Calu3 (cell line): ENCODE data around the gene RAB37. TPM values are rescaled to one million over a fixed set of nuclear protein-coding genes. Genes with fewer than 3 reads are reported as not detected.

Source experiments
- BruUV-seq: library from RNA; stranded (reverse); fragments of 400-500 nt; replicated peaks from 2 replicates; lab custom pipeline; 2021; lab: Mats Ljungman, UMichigan
- CTCF ChIA-PET: fragments of 300-600 bp; sonication (Branson Sonifier 250); formaldehyde crosslinking; loops from one replicate; lab custom pipeline; 2022; ENCODE audit warnings: antibody characterized with exemption; lab: Charles Lee
- DNase-seq: peaks from one replicate; pipeline ENCODE4 v3.0.0; 2022
- H3K27ac Mint-ChIP-seq: one replicate; pipeline ENCODE4 v1.8.0; 2022; ENCODE audit warnings: mixed read lengths; ENCODE audit not compliant: unreplicated experiment
- H3K27me3 Mint-ChIP-seq: one replicate; pipeline ENCODE4 v1.8.0; 2022; ENCODE audit warnings: mixed read lengths; ENCODE audit not compliant: unreplicated experiment
- H3K36me3 Mint-ChIP-seq: one replicate; pipeline ENCODE4 v1.8.0; 2022; ENCODE audit warnings: mild to moderate bottlenecking, moderate library complexity, mixed read lengths; ENCODE audit not compliant: insufficient read depth, unreplicated experiment
- H3K4me1 Mint-ChIP-seq: one replicate; pipeline ENCODE4 v1.8.0; 2022; ENCODE audit warnings: mild to moderate bottlenecking, low read depth, mixed read lengths; ENCODE audit not compliant: unreplicated experiment
- H3K4me3 Mint-ChIP-seq: one replicate; pipeline ENCODE4 v1.8.0; 2022; ENCODE audit warnings: mild to moderate bottlenecking, low read depth, moderate library complexity, mixed read lengths; ENCODE audit not compliant: unreplicated experiment
- H3K9me3 Mint-ChIP-seq: one replicate; pipeline ENCODE4 v1.8.0; 2022; ENCODE audit warnings: low read depth, mixed read lengths; ENCODE audit not compliant: unreplicated experiment
- CTCF ChIP-seq: fragments of 200-600 bp; IDR thresholded peaks from one replicate; pipeline ENCODE4 v1.8.0; 2022; ENCODE audit warnings: antibody characterized with exemption; ENCODE audit not compliant: unreplicated experiment
- intact Hi-C: fragments of 100-400 bp; cut with micrococcal nuclease; formaldehyde crosslinking; loops from one replicate; pipeline ENCODE4 v1.10.0; 2022; ENCODE audit not compliant: unreplicated experiment
- total RNA-seq: library from RNA; stranded (reverse); gene quantifications from 2 replicates; pipeline ENCODE4 v1.2.3, GENCODE V29; 2022

The RAB37 gene
- total RNA-seq, 1 experiment from 2014 or later, result 0.21 TPM

GRCh38 chr17:74699236-74699635, 37.8 kb upstream of the RAB37 start:
- H3K4me1 Mint-ChIP-seq, result no peaks in the 10 kb centered on the region
- DNase-seq, result no peak
- no peaks in the 10 kb centered on the region for H3K9me3 Mint-ChIP-seq
- no peak overlapping the region for H3K27ac Mint-ChIP-seq
- no TSS peak for BruUV-seq
- no peak overlapping the region for H3K4me3 Mint-ChIP-seq
- CTCF ChIA-PET, result no interaction called here
- TF ChIP-seq CTCF, result no peak
- intact Hi-C loops, result no loop called here
- H3K27me3 Mint-ChIP-seq, result peaks cover 100% of the 10 kb centered on the region
- no peaks in the 10 kb centered on the region for H3K36me3 Mint-ChIP-seq

DNA sequence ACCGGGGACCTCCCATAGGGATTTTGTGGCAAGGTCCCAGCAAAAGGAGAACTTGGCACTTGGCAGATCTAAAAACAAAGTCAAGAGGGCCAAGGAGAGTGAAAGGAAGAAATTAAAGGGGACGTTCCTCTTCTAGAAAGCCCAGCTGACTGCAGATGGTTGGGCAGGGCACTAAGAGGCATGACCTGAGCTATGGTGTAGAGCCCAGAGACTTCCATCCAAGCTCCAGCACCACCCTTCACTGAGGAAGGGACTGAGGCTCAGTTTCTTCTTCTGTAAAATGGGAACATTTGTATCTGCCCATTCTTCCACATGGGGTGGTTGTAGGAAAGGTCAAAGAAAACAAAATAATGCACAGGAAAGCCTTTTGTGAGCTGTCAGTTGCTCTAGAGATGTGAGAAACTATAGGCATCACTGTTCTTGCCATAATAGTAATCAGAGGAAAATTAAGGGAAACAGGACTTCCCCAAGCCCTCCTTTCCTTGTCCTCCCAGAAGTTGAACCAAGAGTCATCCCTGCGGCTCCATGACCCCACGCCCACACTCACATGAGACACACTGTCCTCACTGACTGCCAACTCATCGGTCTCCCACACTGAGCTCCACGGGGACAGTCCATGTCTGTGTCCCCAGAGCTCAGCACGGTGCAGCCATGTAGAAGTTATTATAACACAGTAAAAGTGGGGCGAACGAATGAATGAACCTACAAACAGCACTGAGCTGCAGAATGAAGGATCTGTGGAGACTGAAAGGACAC, 34.8 kb upstream of the RAB37 start:
- H3K9me3 Mint-ChIP-seq, result no peaks in the 10 kb centered on the region
- no peak for TF ChIP-seq CTCF
- peaks cover 100% of the 10 kb centered on the region for H3K27me3 Mint-ChIP-seq
- intact Hi-C loops, result no loop called here
- H3K27ac Mint-ChIP-seq, result no peak overlapping the region
- no TSS peak for BruUV-seq
- no peaks in the 10 kb centered on the region for H3K36me3 Mint-ChIP-seq
- H3K4me1 Mint-ChIP-seq, result no peaks in the 10 kb centered on the region
- CTCF ChIA-PET, result interaction anchor here (0.6 to 1.0 kb wide), 5 partner anchors 16 to 89 kb away, joined by 3 to 4 read pairs (median 4); no protein-coding TSS in a partner anchor
- no peak for DNase-seq
- H3K4me3 Mint-ChIP-seq, result no peak overlapping the region

DNA sequence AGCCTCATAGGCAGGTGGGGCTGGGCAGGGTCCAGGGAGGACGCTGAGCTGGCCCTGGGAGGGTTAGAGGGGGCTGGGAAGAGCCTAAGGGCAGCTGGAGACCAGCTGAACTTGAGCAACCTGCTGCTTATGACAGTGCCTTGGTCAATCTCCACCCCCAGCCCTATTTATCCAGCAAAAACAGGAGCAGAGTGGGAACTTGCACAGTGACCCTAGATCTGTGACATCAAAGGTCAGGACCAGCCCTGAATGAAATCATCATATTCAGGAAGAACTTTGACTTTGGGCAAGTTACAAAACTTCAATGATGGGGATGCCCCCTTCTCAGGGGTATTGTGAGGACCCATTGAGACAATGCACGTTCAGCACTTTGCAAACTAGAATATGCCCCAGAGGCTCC, 33.7 kb upstream of the RAB37 start:
- Mint-ChIP-seq H3K27me3 (peaks cover 93% of the 10 kb centered on the region), H3K27ac (no peak overlapping the region), H3K36me3 (no peaks in the 10 kb centered on the region), H3K9me3 (no peaks in the 10 kb centered on the region), H3K4me1 (no peaks in the 10 kb centered on the region), H3K4me3 (no peak overlapping the region)
- TF ChIP-seq CTCF, result no peak
- no peak for DNase-seq
- CTCF ChIA-PET, result interaction anchor here (0.6 to 0.9 kb wide), 3 partner anchors 17 to 47 kb away, joined by 3 to 4 read pairs (median 4); no protein-coding TSS in a partner anchor
- intact Hi-C loops, result no loop called here
- BruUV-seq, result no TSS peak

GRCh38 chr17:74704544-74704943, 32.5 kb upstream of the RAB37 start:
- H3K4me1 Mint-ChIP-seq, result no peaks in the 10 kb centered on the region
- H3K27ac Mint-ChIP-seq, result no peak overlapping the region
- no TSS peak for BruUV-seq
- no peaks in the 10 kb centered on the region for H3K9me3 Mint-ChIP-seq
- intact Hi-C loops, result no loop called here
- no peak overlapping the region for H3K4me3 Mint-ChIP-seq
- CTCF ChIA-PET, result no interaction called here
- TF ChIP-seq CTCF, result no peak
- DNase-seq, result no peak
- H3K36me3 Mint-ChIP-seq, result no peaks in the 10 kb centered on the region
- H3K27me3 Mint-ChIP-seq, result peaks cover 89% of the 10 kb centered on the region
